ENCODE measurements around the gene RPL35A. TPM values are rescaled to one million over a fixed set of nuclear protein-coding genes. Genes with fewer than 3 reads are reported as not detected.
"Not testable (repeated sequence)": the region's sequence is repeated elsewhere in the genome, so short reads cannot be mapped to it uniquely, and the experiment has no call there.

Gene RPL35A
- total RNA-seq, 2 donors from 2014 or later = 1,211 to 1,450 TPM

DNA sequence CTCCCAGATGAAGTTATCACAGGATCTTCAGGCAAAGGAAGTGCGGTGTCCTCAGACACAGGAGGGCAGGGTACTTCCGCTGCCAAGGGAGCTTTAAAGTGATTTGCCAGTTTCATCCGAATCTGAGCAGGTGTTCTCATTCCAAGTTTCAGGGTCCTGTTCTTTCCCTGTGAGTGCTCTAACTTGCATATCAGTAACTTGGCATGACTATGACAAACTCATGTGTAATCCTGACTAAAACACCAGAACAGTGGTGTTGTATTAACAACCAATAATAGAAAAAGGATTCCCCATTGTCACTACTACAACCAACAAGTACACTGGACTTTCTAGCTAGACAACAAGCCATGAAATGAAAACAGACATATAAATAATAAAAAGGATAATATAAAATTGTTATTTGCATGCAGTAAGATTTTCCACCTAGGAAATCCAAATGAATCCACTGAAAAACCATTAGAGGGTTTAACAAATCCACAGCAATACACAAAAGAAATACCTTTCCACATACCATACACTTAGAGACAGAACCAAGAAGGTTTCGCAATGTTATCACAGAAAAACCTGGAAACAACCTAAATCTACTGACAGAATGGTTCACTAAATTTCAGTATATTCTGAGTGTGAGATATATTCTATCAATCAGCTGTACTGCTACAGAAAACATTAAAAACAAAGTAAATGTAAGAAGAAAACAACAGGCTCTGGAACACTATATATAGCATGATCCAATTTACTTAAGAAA, 40.9 kb upstream of the RPL35A start:
- Histone ChIP-seq H3K27ac (ENCODE audit: low read depth, low read length) (no peak overlapping the region), H3K4me1 (ENCODE audit: control insufficient read depth, insufficient read depth, low read length) (no peaks in the 10 kb centered on the region), H3K9ac (ENCODE audit: extremely low read depth, low read length, poor library complexity, severe bottlenecking) (no peak overlapping the region), H3K9me3 (ENCODE audit: control insufficient read depth, low read length) (no peaks in the 10 kb centered on the region), H3K36me3 (ENCODE audit: control insufficient read depth, insufficient read depth, low read length) (no peaks in the 10 kb centered on the region), H3K27me3 (ENCODE audit: control insufficient read depth, insufficient read depth, low read length, poor library complexity, severe bottlenecking) (no peaks in the 10 kb centered on the region), H3K4me3 (ENCODE audit: low read length) (no peak overlapping the region)
- TF ChIP-seq, protein P1, sequence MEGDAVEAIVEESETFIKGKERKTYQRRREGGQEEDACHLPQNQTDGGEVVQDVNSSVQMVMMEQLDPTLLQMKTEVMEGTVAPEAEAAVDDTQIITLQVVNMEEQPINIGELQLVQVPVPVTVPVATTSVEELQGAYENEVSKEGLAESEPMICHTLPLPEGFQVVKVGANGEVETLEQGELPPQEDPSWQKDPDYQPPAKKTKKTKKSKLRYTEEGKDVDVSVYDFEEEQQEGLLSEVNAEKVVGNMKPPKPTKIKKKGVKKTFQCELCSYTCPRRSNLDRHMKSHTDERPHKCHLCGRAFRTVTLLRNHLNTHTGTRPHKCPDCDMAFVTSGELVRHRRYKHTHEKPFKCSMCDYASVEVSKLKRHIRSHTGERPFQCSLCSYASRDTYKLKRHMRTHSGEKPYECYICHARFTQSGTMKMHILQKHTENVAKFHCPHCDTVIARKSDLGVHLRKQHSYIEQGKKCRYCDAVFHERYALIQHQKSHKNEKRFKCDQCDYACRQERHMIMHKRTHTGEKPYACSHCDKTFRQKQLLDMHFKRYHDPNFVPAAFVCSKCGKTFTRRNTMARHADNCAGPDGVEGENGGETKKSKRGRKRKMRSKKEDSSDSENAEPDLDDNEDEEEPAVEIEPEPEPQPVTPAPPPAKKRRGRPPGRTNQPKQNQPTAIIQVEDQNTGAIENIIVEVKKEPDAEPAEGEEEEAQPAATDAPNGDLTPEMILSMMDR (conservative IDR thresholded peaks at IDR 0.05) = no peak
- H3K27ac Mint-ChIP-seq = no peak overlapping the region
- H3K36me3 Mint-ChIP-seq (ENCODE audit: low read depth) = peaks cover 2% of the 10 kb centered on the region
- WGBS, 2 experiments (ENCODE audit: insufficient coverage in 1 of 2, insufficient read length in 1 of 2) = 95 to 97% methylated on average over 3 to 4 of the region's 4 CpGs
- no peak for DNase-seq
- no peaks in the 10 kb centered on the region for H3K9me3 Mint-ChIP-seq
- no peak overlapping the region for H3K4me3 Mint-ChIP-seq
- H3K4me1 Mint-ChIP-seq = peaks cover 2% of the 10 kb centered on the region
- no peaks in the 10 kb centered on the region for H3K27me3 Mint-ChIP-seq (ENCODE audit: insufficient read depth)

DNA sequence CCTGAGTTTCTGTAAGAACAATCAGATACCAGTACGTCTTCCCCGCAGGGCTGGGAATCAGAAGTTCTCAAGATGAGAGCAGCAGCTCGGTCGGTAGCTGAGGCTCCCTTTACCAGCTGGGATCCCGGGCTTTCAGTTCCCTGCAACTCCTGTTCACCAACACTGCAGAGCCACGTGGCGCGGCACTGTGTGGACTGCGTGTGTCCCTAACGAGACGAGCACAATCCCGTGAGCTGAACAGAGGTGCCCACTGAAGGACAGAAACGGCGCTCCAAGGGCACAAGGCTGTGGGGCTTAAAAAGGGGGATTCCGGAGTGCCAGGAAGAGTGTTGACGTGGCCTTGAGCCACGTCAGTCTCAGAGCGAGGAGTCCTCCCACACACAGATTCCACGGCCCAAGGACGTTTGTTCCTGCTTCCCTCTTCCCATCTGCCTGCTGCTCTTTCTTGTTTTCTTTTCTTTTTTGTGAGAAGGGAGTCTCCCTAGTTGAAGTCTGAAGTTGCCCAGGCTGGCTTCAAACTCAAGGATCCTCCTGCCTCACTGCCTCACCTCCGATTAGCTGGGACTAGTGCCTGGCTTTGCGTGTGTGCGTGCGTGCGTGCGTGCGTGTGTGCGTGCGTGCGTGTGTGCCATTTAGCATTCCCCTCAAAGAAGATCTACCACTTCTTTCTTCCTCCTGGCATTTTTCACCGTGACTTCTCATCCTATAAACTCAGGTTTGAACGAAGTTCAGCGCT, 37.1 kb upstream of the RPL35A start:
- no peaks in the 10 kb centered on the region for H3K4me1 Mint-ChIP-seq
- H3K36me3 Mint-ChIP-seq (ENCODE audit: low read depth) = peaks cover 9% of the 10 kb centered on the region
- Histone ChIP-seq H3K36me3 (ENCODE audit: control insufficient read depth, insufficient read depth, low read length) (no peaks in the 10 kb centered on the region), H3K9ac (ENCODE audit: extremely low read depth, low read length, poor library complexity, severe bottlenecking) (no peak overlapping the region), H3K27me3 (ENCODE audit: control insufficient read depth, insufficient read depth, low read length, poor library complexity, severe bottlenecking) (no peaks in the 10 kb centered on the region), H3K4me1 (ENCODE audit: control insufficient read depth, insufficient read depth, low read length) (no peaks in the 10 kb centered on the region), H3K27ac (ENCODE audit: low read depth, low read length) (peak overlapping the region; percentile 71), H3K9me3 (ENCODE audit: control insufficient read depth, low read length) (no peaks in the 10 kb centered on the region), H3K4me3 (ENCODE audit: low read length) (no peak overlapping the region)
- H3K9me3 Mint-ChIP-seq = no peaks in the 10 kb centered on the region
- TF ChIP-seq, protein P1 (conservative IDR thresholded peaks at IDR 0.05) = no peak
- no peaks in the 10 kb centered on the region for H3K27me3 Mint-ChIP-seq (ENCODE audit: insufficient read depth)
- H3K4me3 Mint-ChIP-seq = no peak overlapping the region
- no peak for DNase-seq
- WGBS, 2 experiments (ENCODE audit: insufficient coverage in 1 of 2, insufficient read length in 1 of 2) = 88 to 92% methylated on average over 28 to 33 of the region's 33 CpGs
- H3K27ac Mint-ChIP-seq = no peak overlapping the region

DNA sequence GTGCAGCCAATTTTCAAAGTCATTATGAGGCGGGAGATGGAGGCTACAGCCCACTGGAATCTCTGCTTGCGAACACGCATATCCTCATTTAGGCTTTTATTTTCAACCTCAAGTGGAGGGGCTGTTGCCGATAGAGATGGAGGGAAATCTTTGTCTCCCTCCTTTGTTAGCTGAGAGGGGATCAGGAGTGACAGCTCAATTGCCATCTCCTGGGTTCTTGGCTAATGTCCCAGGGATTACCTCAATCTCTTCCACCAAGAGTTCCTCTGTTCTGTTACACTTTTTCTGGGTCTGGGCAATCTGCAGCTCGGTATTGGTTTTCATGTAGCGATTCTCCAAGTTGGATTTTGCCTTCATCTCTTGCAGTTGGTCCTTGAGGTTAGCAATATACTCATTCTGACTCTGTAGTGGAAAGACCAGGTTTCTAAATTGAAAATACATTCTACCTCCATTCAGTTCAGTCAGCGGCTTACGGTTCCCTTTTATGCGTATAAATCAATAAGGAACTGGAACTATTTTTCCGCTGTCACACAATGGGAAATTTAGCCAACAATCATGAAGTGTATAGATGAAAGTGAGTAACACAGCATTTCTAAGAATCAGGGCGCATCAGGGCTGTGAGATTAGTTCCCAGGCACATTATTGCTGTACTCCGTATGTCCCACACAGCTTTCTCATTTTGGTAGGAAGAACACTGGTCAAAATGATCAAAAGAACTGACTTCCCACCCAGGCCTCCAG, 36.2 kb upstream of the RPL35A start:
- Mint-ChIP-seq H3K36me3 (ENCODE audit: low read depth) (peaks cover 9% of the 10 kb centered on the region), H3K27ac (no peak overlapping the region), H3K4me1 (no peaks in the 10 kb centered on the region), H3K4me3 (no peak overlapping the region), H3K9me3 (no peaks in the 10 kb centered on the region), H3K27me3 (ENCODE audit: insufficient read depth) (no peaks in the 10 kb centered on the region)
- Histone ChIP-seq H3K9me3 (ENCODE audit: control insufficient read depth, low read length) (no peaks in the 10 kb centered on the region), H3K9ac (ENCODE audit: extremely low read depth, low read length, poor library complexity, severe bottlenecking) (no peak overlapping the region), H3K27me3 (ENCODE audit: control insufficient read depth, insufficient read depth, low read length, poor library complexity, severe bottlenecking) (no peaks in the 10 kb centered on the region), H3K4me1 (ENCODE audit: control insufficient read depth, insufficient read depth, low read length) (no peaks in the 10 kb centered on the region), H3K36me3 (ENCODE audit: control insufficient read depth, insufficient read depth, low read length) (no peaks in the 10 kb centered on the region), H3K27ac (ENCODE audit: low read depth, low read length) (no peak overlapping the region), H3K4me3 (ENCODE audit: low read length) (no peak overlapping the region)
- WGBS, 2 experiments (ENCODE audit: insufficient coverage in 1 of 2, insufficient read length in 1 of 2) = 91% methylated on average over 10 to 12 of the region's 12 CpGs
- DNase-seq = no peak
- TF ChIP-seq, protein P1 (conservative IDR thresholded peaks at IDR 0.05) = no peak

DNA sequence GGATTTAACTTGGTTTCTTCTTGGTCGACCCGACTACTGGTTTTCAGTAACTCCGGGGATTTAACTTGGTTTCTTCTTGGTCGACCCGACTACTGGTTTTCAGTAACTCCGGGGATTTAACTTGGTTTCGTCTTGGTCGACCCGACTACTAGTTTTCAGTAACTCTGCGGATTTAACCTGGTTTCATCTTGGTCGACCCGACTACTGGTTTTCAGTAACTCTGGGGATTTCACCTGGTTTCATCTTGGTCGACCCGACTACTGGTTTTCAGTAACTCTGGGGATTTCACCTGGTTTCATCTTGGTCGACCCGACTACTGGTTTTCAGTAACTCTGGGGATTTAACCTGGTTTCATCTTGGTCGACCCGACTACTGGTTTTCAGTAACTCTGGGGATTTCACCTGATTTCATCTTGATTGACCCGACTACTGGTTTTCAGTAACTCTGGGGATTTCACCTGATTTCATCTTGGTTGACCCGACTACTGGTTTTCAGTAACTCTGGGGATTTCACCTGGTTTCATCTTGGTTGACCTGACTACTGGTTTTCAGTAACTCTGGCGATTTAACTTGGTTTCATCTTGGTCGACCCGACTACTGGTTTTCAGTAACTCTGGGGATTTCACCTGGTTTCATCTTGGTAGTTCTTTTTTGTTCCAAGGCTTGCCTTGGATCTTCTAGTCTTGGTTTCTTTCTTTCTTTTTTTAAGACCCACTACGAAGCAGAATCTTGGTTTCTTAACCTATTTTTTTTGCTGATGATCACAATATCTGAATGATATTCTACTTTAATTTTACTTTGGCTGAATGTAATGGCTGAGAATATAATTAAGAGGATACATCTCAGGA, 28.3 kb upstream of the RPL35A start:
- not testable (repeated sequence) for H3K27ac ChIP-seq (ENCODE audit: low read depth, low read length); H3K9me3 ChIP-seq (ENCODE audit: control insufficient read depth, low read length); H3K4me1 ChIP-seq (ENCODE audit: control insufficient read depth, insufficient read depth, low read length); H3K4me1 Mint-ChIP-seq; H3K4me3 ChIP-seq (ENCODE audit: low read length); H3K27me3 Mint-ChIP-seq (ENCODE audit: insufficient read depth); H3K27ac Mint-ChIP-seq; H3K9me3 Mint-ChIP-seq; H3K4me3 Mint-ChIP-seq; H3K27me3 ChIP-seq (ENCODE audit: control insufficient read depth, insufficient read depth, low read length, poor library complexity, severe bottlenecking); H3K9ac ChIP-seq (ENCODE audit: extremely low read depth, low read length, poor library complexity, severe bottlenecking); H3K36me3 ChIP-seq (ENCODE audit: control insufficient read depth, insufficient read depth, low read length); DNase-seq
- peaks cover 15% of the 10 kb centered on the region for H3K36me3 Mint-ChIP-seq (ENCODE audit: low read depth)
- WGBS, 2 experiments (ENCODE audit: insufficient coverage in 1 of 2, insufficient read length in 1 of 2) = 92 to 96% methylated on average over 16 to 22 of the region's 24 CpGs
